Measurements from ENCODE around the gene EMILIN1.
A peak's percentile ranks its signal among the peaks of the same experiment; 100 is the strongest.

Gene EMILIN1

GRCh38 chr2:27121906-27122305 lies 43.5 kb downstream of the EMILIN1 start:
- Histone ChIP-seq H3K4me3 (ENCODE audit: low read length) (no peak overlapping the region), H3K4me1 (ENCODE audit: insufficient read depth, low read length) (peaks cover 6% of the 10 kb centered on the region), H2AFZ (ENCODE audit: low read depth, low read length) (no peak overlapping the region), H3K9me3 (ENCODE audit: low read length) (no peaks in the 10 kb centered on the region), H3K27me3 (ENCODE audit: insufficient read depth, low read length) (peaks cover 60% of the 10 kb centered on the region), H3K36me3 (ENCODE audit: insufficient read depth, low read length) (no peaks in the 10 kb centered on the region)

- Histone ChIP-seq H3K36me3 (ENCODE audit: insufficient read depth, low read length) (no peaks in the 10 kb centered on the region), H3K4me1 (ENCODE audit: insufficient read depth, low read length) (peaks cover 6% of the 10 kb centered on the region), H3K4me3 (ENCODE audit: low read length) (no peak overlapping the region), H2AFZ (ENCODE audit: low read depth, low read length) (peak overlapping the region; percentile 58), H3K9me3 (ENCODE audit: low read length) (no peaks in the 10 kb centered on the region), H3K27me3 (ENCODE audit: insufficient read depth, low read length) (peaks cover 56% of the 10 kb centered on the region)
These were observed 44.4 kb downstream of the EMILIN1 start for GRCh38 chr2:27122791-27123190.

GRCh38 chr2:27123302-27124150 lies 45.1 kb downstream of the EMILIN1 start, which contains the start of gene ABHD1:
Gene ABHD1, plus strand, starts transcription at chr2:27123815. Its CDS starts 134 bp downstream, at chr2:27123949.
- H2AFZ ChIP-seq (ENCODE audit: low read depth, low read length) = peak within 1 kb of the TSS; percentile 58
- peaks cover under 1% of the 10 kb centered on the region for H3K4me1 ChIP-seq (ENCODE audit: insufficient read depth, low read length)
- no peaks in the 10 kb centered on the region for H3K36me3 ChIP-seq (ENCODE audit: insufficient read depth, low read length)
- peaks cover 49% of the 10 kb centered on the region for H3K27me3 ChIP-seq (ENCODE audit: insufficient read depth, low read length)
- peak within 1 kb of the TSS; percentile 37 for H3K4me3 ChIP-seq (ENCODE audit: low read length)
- no peaks in the 10 kb centered on the region for H3K9me3 ChIP-seq (ENCODE audit: low read length)

- Histone ChIP-seq H3K4me3 (ENCODE audit: low read length) (no peak overlapping the region), H3K4me1 (ENCODE audit: insufficient read depth, low read length) (no peaks in the 10 kb centered on the region)
These were observed 46.7 kb downstream of the EMILIN1 start for GRCh38 chr2:27125104-27125503.

GRCh38 chr2:27126252-27126710 lies 47.9 kb downstream of the EMILIN1 start:
- Histone ChIP-seq H2AFZ (ENCODE audit: low read depth, low read length) (no peak overlapping the region), H3K36me3 (ENCODE audit: insufficient read depth, low read length) (peaks cover 17% of the 10 kb centered on the region), H3K4me1 (ENCODE audit: insufficient read depth, low read length) (no peaks in the 10 kb centered on the region), H3K27me3 (ENCODE audit: insufficient read depth, low read length) (peaks cover 27% of the 10 kb centered on the region), H3K9me3 (ENCODE audit: low read length) (no peaks in the 10 kb centered on the region), H3K4me3 (ENCODE audit: low read length) (no peak overlapping the region)

More at GRCh38 chr2:27125104-27125503, 46.7 kb downstream of the EMILIN1 start:
- peaks cover 9% of the 10 kb centered on the region for H3K36me3 ChIP-seq (ENCODE audit: insufficient read depth, low read length)
- peaks cover 38% of the 10 kb centered on the region for H3K27me3 ChIP-seq (ENCODE audit: insufficient read depth, low read length)
- H3K9me3 ChIP-seq (ENCODE audit: low read length) = no peaks in the 10 kb centered on the region
- H2AFZ ChIP-seq (ENCODE audit: low read depth, low read length) = no peak overlapping the region

- no peak overlapping the region for H2AFZ ChIP-seq (ENCODE audit: low read depth, low read length)
- no peaks in the 10 kb centered on the region for H3K4me1 ChIP-seq (ENCODE audit: insufficient read depth, low read length)
- no peaks in the 10 kb centered on the region for H3K9me3 ChIP-seq (ENCODE audit: low read length)
- H3K36me3 ChIP-seq (ENCODE audit: insufficient read depth, low read length) = peaks cover 32% of the 10 kb centered on the region
- H3K27me3 ChIP-seq (ENCODE audit: insufficient read depth, low read length) = peaks cover 9% of the 10 kb centered on the region
- H3K4me3 ChIP-seq (ENCODE audit: low read length) = no peak overlapping the region
These were observed 49.7 kb downstream of the EMILIN1 start for GRCh38 chr2:27127883-27128667.

- no peak overlapping the region for H3K4me3 ChIP-seq (ENCODE audit: low read length)
- no peaks in the 10 kb centered on the region for H3K9me3 ChIP-seq (ENCODE audit: low read length)
- H3K27me3 ChIP-seq (ENCODE audit: insufficient read depth, low read length) = peaks cover 5% of the 10 kb centered on the region
- peaks cover 32% of the 10 kb centered on the region for H3K36me3 ChIP-seq (ENCODE audit: insufficient read depth, low read length)
- peaks cover 6% of the 10 kb centered on the region for H3K4me1 ChIP-seq (ENCODE audit: insufficient read depth, low read length)
- H2AFZ ChIP-seq (ENCODE audit: low read depth, low read length) = no peak overlapping the region
These were observed 50.5 kb downstream of the EMILIN1 start for GRCh38 chr2:27128668-27129571.

- H3K36me3 ChIP-seq (ENCODE audit: insufficient read depth, low read length) = peaks cover 32% of the 10 kb centered on the region
- no peak overlapping the region for H3K4me3 ChIP-seq (ENCODE audit: low read length)
- H3K27me3 ChIP-seq (ENCODE audit: insufficient read depth, low read length) = no peaks in the 10 kb centered on the region
- H3K9me3 ChIP-seq (ENCODE audit: low read length) = no peaks in the 10 kb centered on the region
- H3K4me1 ChIP-seq (ENCODE audit: insufficient read depth, low read length) = peaks cover 6% of the 10 kb centered on the region
- no peak overlapping the region for H2AFZ ChIP-seq (ENCODE audit: low read depth, low read length)
These were observed 52.0 kb downstream of the EMILIN1 start for GRCh38 chr2:27130396-27130795.

GRCh38 chr2:27131429-27131828 lies 53.0 kb downstream of the EMILIN1 start:
- Histone ChIP-seq H3K9me3 (ENCODE audit: low read length) (no peaks in the 10 kb centered on the region), H2AFZ (ENCODE audit: low read depth, low read length) (no peak overlapping the region), H3K36me3 (ENCODE audit: insufficient read depth, low read length) (peaks cover 32% of the 10 kb centered on the region), H3K27me3 (ENCODE audit: insufficient read depth, low read length) (no peaks in the 10 kb centered on the region), H3K4me3 (ENCODE audit: low read length) (no peak overlapping the region), H3K4me1 (ENCODE audit: insufficient read depth, low read length) (peaks cover 6% of the 10 kb centered on the region)

GRCh38 chr2:27133195-27133875 lies 54.9 kb downstream of the EMILIN1 start:
- peaks cover 8% of the 10 kb centered on the region for H3K27me3 ChIP-seq (ENCODE audit: insufficient read depth, low read length)
- H3K9me3 ChIP-seq (ENCODE audit: low read length) = no peaks in the 10 kb centered on the region
- peak overlapping the region; percentile 88 for H2AFZ ChIP-seq (ENCODE audit: low read depth, low read length)
- H3K36me3 ChIP-seq (ENCODE audit: insufficient read depth, low read length) = peaks cover 32% of the 10 kb centered on the region
- H3K4me3 ChIP-seq (ENCODE audit: low read length) = peak overlapping the region; percentile 85
- peaks cover 6% of the 10 kb centered on the region for H3K4me1 ChIP-seq (ENCODE audit: insufficient read depth, low read length)

- peaks cover 6% of the 10 kb centered on the region for H3K4me1 ChIP-seq (ENCODE audit: insufficient read depth, low read length)
- peaks cover 16% of the 10 kb centered on the region for H3K27me3 ChIP-seq (ENCODE audit: insufficient read depth, low read length)
- no peaks in the 10 kb centered on the region for H3K9me3 ChIP-seq (ENCODE audit: low read length)
- H3K4me3 ChIP-seq (ENCODE audit: low read length) = peak within 1 kb of the TSS; percentile 85
- peak within 1 kb of the TSS; percentile 88 for H2AFZ ChIP-seq (ENCODE audit: low read depth, low read length)
- peaks cover 28% of the 10 kb centered on the region for H3K36me3 ChIP-seq (ENCODE audit: insufficient read depth, low read length)
These were observed 55.7 kb downstream of the EMILIN1 start, which contains the start of gene PREB for GRCh38 chr2:27133905-27134780. Gene PREB, minus strand, starts transcription at chr2:27134636. Its CDS starts 215 bp downstream, at chr2:27134421.

Data from neuron (in vitro differentiated cells).